Measurements from ENCODE around the gene CHST14.
"Not testable (repeated sequence)": the region's sequence is repeated elsewhere in the genome, so short reads cannot be mapped to it uniquely, and the experiment has no call there.

CHST14 gene

GRCh38 chr15:40440743-40441564 lies 29.8 kb upstream of the CHST14 start, which contains the start of gene BAHD1:
BAHD1 (plus strand) TSS chr15:40440953; CDS start chr15:40458465, 17,512 bp downstream.
- DNase-seq, result peak; percentile 91

- no peak for DNase-seq
Measured at GRCh38 chr15:40441565-40442531, 28.9 kb upstream of the CHST14 start.

- no peak for DNase-seq
Measured at GRCh38 chr15:40443255-40443654, 27.5 kb upstream of the CHST14 start.

GRCh38 chr15:40443846-40444245 lies 26.9 kb upstream of the CHST14 start:
- no peak for DNase-seq

GRCh38 chr15:40444736-40445135 lies 26.0 kb upstream of the CHST14 start:
- no peak for DNase-seq

GRCh38 chr15:40445421-40445922 lies 25.3 kb upstream of the CHST14 start:
- DNase-seq, result peak; percentile 22

GRCh38 chr15:40446144-40446543 lies 24.6 kb upstream of the CHST14 start:
- DNase-seq, result no peak

GRCh38 chr15:40448354-40448753 lies 22.4 kb upstream of the CHST14 start:
- no peak for DNase-seq

GRCh38 chr15:40449275-40449674 lies 21.5 kb upstream of the CHST14 start:
- DNase-seq, result no peak

- no peak for DNase-seq
Measured at GRCh38 chr15:40450047-40450446, 20.7 kb upstream of the CHST14 start.

GRCh38 chr15:40451527-40452158 lies 19.1 kb upstream of the CHST14 start:
- DNase-seq, result no peak

- no peak for DNase-seq
Measured at GRCh38 chr15:40452296-40453090, 18.3 kb upstream of the CHST14 start.

GRCh38 chr15:40453941-40454340 lies 16.8 kb upstream of the CHST14 start:
- not testable (repeated sequence) for DNase-seq

GRCh38 chr15:40454904-40455391 lies 15.8 kb upstream of the CHST14 start:
- DNase-seq, result no peak

- DNase-seq, result no peak
Measured at GRCh38 chr15:40456299-40456712, 14.5 kb upstream of the CHST14 start.

GRCh38 chr15:40456738-40457137 lies 14.0 kb upstream of the CHST14 start:
- DNase-seq, result no peak

- no peak for DNase-seq
Measured at GRCh38 chr15:40458495-40459371, 12.1 kb upstream of the CHST14 start.

GRCh38 chr15:40459391-40460015 lies 11.3 kb upstream of the CHST14 start:
- no peak for DNase-seq

- DNase-seq, result no peak
Measured at GRCh38 chr15:40460404-40460803, 10.4 kb upstream of the CHST14 start.

GRCh38 chr15:40461958-40462357 lies 8.8 kb upstream of the CHST14 start:
- no peak for DNase-seq

Data from NCI-H526 treated with DMSO at 0.1 percent for 48 hours (cell line).